GM18502 (cell line): Measurements from ENCODE around the gene DUOX2.
A peak's percentile ranks its signal among the peaks of the same experiment; 100 is the strongest.
"Not testable (repeated sequence)": the region's sequence is repeated elsewhere in the genome, so short reads cannot be mapped to it uniquely, and the experiment has no call there.

Experiments
- ATAC-seq: cut with Tn5 transposase; IDR thresholded peaks from one replicate; pipeline ENCODE4 v1.9.1; 2021; ENCODE audit warnings: mild to moderate bottlenecking; ENCODE audit not compliant: unreplicated experiment, poor library complexity

Gene DUOX2

GRCh38 chr15:45079628-45080246 lies 34.2 kb downstream of the DUOX2 start:
- not testable (repeated sequence) for ATAC-seq

GRCh38 chr15:45079201-45079600 lies 34.8 kb downstream of the DUOX2 start:
- not testable (repeated sequence) for ATAC-seq

GRCh38 chr15:45077391-45077790 lies 36.6 kb downstream of the DUOX2 start:
- not testable (repeated sequence) for ATAC-seq

- not testable (repeated sequence) for ATAC-seq
These were observed 38.3 kb downstream of the DUOX2 start for GRCh38 chr15:45075440-45076320.

GRCh38 chr15:45073602-45074001 lies 40.4 kb downstream of the DUOX2 start:
- ATAC-seq, result not testable (repeated sequence)

GRCh38 chr15:45069942-45070360 lies 44.0 kb downstream of the DUOX2 start:
- ATAC-seq, result not testable (repeated sequence)

- no peak for ATAC-seq
These were observed 49.6 kb downstream of the DUOX2 start for GRCh38 chr15:45064386-45064785.

GRCh38 chr15:45062301-45062700 lies 51.7 kb downstream of the DUOX2 start:
- not testable (repeated sequence) for ATAC-seq

- ATAC-seq, result not testable (repeated sequence)
These were observed 55.0 kb downstream of the DUOX2 start for GRCh38 chr15:45058690-45059675.

- not testable (repeated sequence) for ATAC-seq
These were observed 61.3 kb downstream of the DUOX2 start for GRCh38 chr15:45052676-45053075.

GRCh38 chr15:45050587-45050986 lies 63.4 kb downstream of the DUOX2 start:
- ATAC-seq, result no peak

GRCh38 chr15:45048794-45049631 lies 65.0 kb downstream of the DUOX2 start:
- peak; percentile 66 for ATAC-seq

GRCh38 chr15:45048449-45048793 lies 65.6 kb downstream of the DUOX2 start:
- not testable (repeated sequence) for ATAC-seq

- ATAC-seq, result not testable (repeated sequence)
These were observed 69.7 kb downstream of the DUOX2 start for GRCh38 chr15:45044270-45044669.

- not testable (repeated sequence) for ATAC-seq
These were observed 71.1 kb downstream of the DUOX2 start for GRCh38 chr15:45042859-45043258.
